Keratinocyte (primary cell): Measurements from ENCODE around the gene SPATC1L.

Experiments
- EZH2 ChIP-seq: IDR thresholded peaks from one replicate; pipeline ENCODE4 v1.6.1; 2012; ENCODE audit warnings: inconsistent platforms, mild to moderate bottlenecking, low read length, moderate library complexity
- TF ChIP-seq, protein P1 (sequence below), 3 experiments: IDR thresholded peaks in 1 of 3; conservative IDR thresholded peaks in 1 of 3; optimal IDR thresholded peaks in 1 of 3; 2 replicates in 2 of 3; 3 replicates in 1 of 3; pipeline versions ENCODE3 to v1.5.1; 2011; ENCODE audit warnings: low read length in 3 of 3, mild to moderate bottlenecking in 3 of 3, moderate library complexity in 2 of 3, control low read depth in 1 of 3, inconsistent platforms in 1 of 3; ENCODE audit not compliant: insufficient read depth in 2 of 3; ENCODE audit errors: extremely low read depth in 1 of 3

DNA sequence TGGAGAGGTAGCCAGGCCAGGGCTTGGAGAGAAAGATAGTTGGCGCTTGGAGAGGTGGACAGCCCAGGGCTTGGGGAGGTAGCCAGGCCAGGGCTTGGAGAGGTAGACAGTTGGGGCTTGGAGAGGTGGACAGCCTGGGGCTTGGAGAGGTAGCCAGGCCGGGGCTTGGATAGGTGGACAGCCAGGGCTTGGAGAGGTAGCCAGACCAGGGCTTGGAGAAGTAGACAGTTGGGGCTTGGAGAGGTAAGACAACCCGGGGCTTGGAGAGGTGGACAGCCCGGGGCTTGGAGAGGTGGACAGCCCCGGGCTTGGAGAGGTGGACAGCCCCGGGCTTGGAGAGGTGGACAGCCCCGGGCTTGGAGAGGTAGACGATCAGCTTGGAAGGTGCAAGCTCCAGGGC is 36.6 kb upstream of the SPATC1L start:
- TF ChIP-seq, protein P1, sequence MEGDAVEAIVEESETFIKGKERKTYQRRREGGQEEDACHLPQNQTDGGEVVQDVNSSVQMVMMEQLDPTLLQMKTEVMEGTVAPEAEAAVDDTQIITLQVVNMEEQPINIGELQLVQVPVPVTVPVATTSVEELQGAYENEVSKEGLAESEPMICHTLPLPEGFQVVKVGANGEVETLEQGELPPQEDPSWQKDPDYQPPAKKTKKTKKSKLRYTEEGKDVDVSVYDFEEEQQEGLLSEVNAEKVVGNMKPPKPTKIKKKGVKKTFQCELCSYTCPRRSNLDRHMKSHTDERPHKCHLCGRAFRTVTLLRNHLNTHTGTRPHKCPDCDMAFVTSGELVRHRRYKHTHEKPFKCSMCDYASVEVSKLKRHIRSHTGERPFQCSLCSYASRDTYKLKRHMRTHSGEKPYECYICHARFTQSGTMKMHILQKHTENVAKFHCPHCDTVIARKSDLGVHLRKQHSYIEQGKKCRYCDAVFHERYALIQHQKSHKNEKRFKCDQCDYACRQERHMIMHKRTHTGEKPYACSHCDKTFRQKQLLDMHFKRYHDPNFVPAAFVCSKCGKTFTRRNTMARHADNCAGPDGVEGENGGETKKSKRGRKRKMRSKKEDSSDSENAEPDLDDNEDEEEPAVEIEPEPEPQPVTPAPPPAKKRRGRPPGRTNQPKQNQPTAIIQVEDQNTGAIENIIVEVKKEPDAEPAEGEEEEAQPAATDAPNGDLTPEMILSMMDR (optimal IDR thresholded peaks at IDR 0.05 in 1 of 3, IDR thresholded peaks at IDR 0.05 in 1 of 3, conservative IDR thresholded peaks at IDR 0.05 in 1 of 3; ENCODE audit: extremely low read depth in 1 of 3, insufficient read depth in 2 of 3, low read length in 3 of 3): no peak
- TF ChIP-seq EZH2: no peak
